HG02885 (cell line): ENCODE results near the gene CLEC4A.
"Not testable (repeated sequence)": the region's sequence is repeated elsewhere in the genome, so short reads cannot be mapped to it uniquely, and the experiment has no call there.

Source experiments
- ATAC-seq: cut with Tn5 transposase; IDR thresholded peaks from one replicate; pipeline ENCODE4 v1.9.1; 2021; ENCODE audit warnings: mild to moderate bottlenecking; ENCODE audit not compliant: unreplicated experiment, poor library complexity

Gene CLEC4A

GRCh38 chr12:8133636-8134397 lies 10.4 kb downstream of the CLEC4A start:
- not testable (repeated sequence) for ATAC-seq

GRCh38 chr12:8134398-8134930 lies 11.0 kb downstream of the CLEC4A start:
- ATAC-seq, result not testable (repeated sequence)

- not testable (repeated sequence) for ATAC-seq
These were observed 18.2 kb downstream of the CLEC4A start for GRCh38 chr12:8141647-8142046.

- ATAC-seq, result no peak
These were observed 19.8 kb downstream of the CLEC4A start for GRCh38 chr12:8143261-8143660.

GRCh38 chr12:8145754-8146441 lies 22.5 kb downstream of the CLEC4A start:
- no peak for ATAC-seq

GRCh38 chr12:8146442-8146771 lies 23.0 kb downstream of the CLEC4A start:
- no peak for ATAC-seq

GRCh38 chr12:8154526-8154925 lies 31.1 kb downstream of the CLEC4A start:
- no peak for ATAC-seq

- ATAC-seq, result no peak
These were observed 33.0 kb downstream of the CLEC4A start for GRCh38 chr12:8156416-8156815.

- ATAC-seq, result no peak
These were observed 33.4 kb downstream of the CLEC4A start, which contains the start of gene ZNF705A for GRCh38 chr12:8156845-8157244. TSS of gene ZNF705A (plus strand) at chr12:8157015. CDS start at chr12:8172626, 15,611 bp downstream.

- no peak for ATAC-seq
These were observed 34.2 kb downstream of the CLEC4A start for GRCh38 chr12:8157484-8158198.

- not testable (repeated sequence) for ATAC-seq
These were observed 49.5 kb downstream of the CLEC4A start for GRCh38 chr12:8172911-8173310.

GRCh38 chr12:8179989-8180585 lies 56.7 kb downstream of the CLEC4A start:
- ATAC-seq, result not testable (repeated sequence)

GRCh38 chr12:8181271-8181670 lies 57.9 kb downstream of the CLEC4A start:
- not testable (repeated sequence) for ATAC-seq

GRCh38 chr12:8182923-8183322 lies 59.5 kb downstream of the CLEC4A start:
- not testable (repeated sequence) for ATAC-seq

- ATAC-seq, result not testable (repeated sequence)
These were observed 59.9 kb downstream of the CLEC4A start for GRCh38 chr12:8183346-8183745.

GRCh38 chr12:8184206-8184605 lies 60.8 kb downstream of the CLEC4A start:
- not testable (repeated sequence) for ATAC-seq

GRCh38 chr12:8188088-8188487 lies 64.7 kb downstream of the CLEC4A start:
- not testable (repeated sequence) for ATAC-seq
